GM19240 (cell line): ENCODE measurements around the gene PTPRN2.

ENCODE experiments used
- DNase-seq: peaks from one replicate; pipeline ENCODE4 v3.0.0; 2011; ENCODE audit warnings: low spot score; ENCODE audit not compliant: insufficient read length

Gene PTPRN2

GRCh38 chr7:157538321-157538720 lies 1049.3 kb downstream of the PTPRN2 start:
- DNase-seq: no peak

- DNase-seq: no peak
These were observed 1050.6 kb downstream of the PTPRN2 start for GRCh38 chr7:157537056-157537455.

GRCh38 chr7:157532068-157532467 lies 1055.6 kb downstream of the PTPRN2 start:
- no peak for DNase-seq

- DNase-seq: no peak
These were observed 1057.7 kb downstream of the PTPRN2 start for GRCh38 chr7:157529768-157530560.

- no peak for DNase-seq
These were observed 1058.8 kb downstream of the PTPRN2 start for GRCh38 chr7:157528785-157529341.

- no peak for DNase-seq
These were observed 1059.9 kb downstream of the PTPRN2 start for GRCh38 chr7:157527686-157528085.

GRCh38 chr7:157526913-157527634 lies 1060.5 kb downstream of the PTPRN2 start:
- no peak for DNase-seq

- DNase-seq: no peak
These were observed 1061.4 kb downstream of the PTPRN2 start for GRCh38 chr7:157526005-157526912.

GRCh38 chr7:157525491-157525915 lies 1062.1 kb downstream of the PTPRN2 start:
- DNase-seq: no peak

GRCh38 chr7:157524731-157525130 lies 1062.9 kb downstream of the PTPRN2 start:
- no peak for DNase-seq

- no peak for DNase-seq
These were observed 1063.7 kb downstream of the PTPRN2 start for GRCh38 chr7:157523766-157524421.

- no peak for DNase-seq
These were observed 1064.3 kb downstream of the PTPRN2 start for GRCh38 chr7:157523371-157523765.

- DNase-seq: no peak
These were observed 1064.7 kb downstream of the PTPRN2 start for GRCh38 chr7:157522954-157523353.

GRCh38 chr7:157522189-157522588 lies 1065.4 kb downstream of the PTPRN2 start:
- DNase-seq: no peak

GRCh38 chr7:157521752-157522151 lies 1065.9 kb downstream of the PTPRN2 start:
- no peak for DNase-seq

GRCh38 chr7:157521061-157521731 lies 1066.4 kb downstream of the PTPRN2 start:
- DNase-seq: no peak

GRCh38 chr7:157520249-157520648 lies 1067.4 kb downstream of the PTPRN2 start:
- no peak for DNase-seq

- no peak for DNase-seq
These were observed 1067.8 kb downstream of the PTPRN2 start for GRCh38 chr7:157519798-157520244.

GRCh38 chr7:157519246-157519645 lies 1068.4 kb downstream of the PTPRN2 start:
- no peak for DNase-seq

- no peak for DNase-seq
These were observed 1069.0 kb downstream of the PTPRN2 start for GRCh38 chr7:157518514-157519175.
